HG03469 (cell line): ENCODE results near the gene PKNOX2.

Experiments
- ATAC-seq: cut with Tn5 transposase; IDR thresholded peaks from one replicate; pipeline ENCODE4 v1.9.1; 2021; ENCODE audit warnings: mild to moderate bottlenecking, moderate library complexity, moderate number of reproducible peaks; ENCODE audit not compliant: unreplicated experiment

Gene PKNOX2

GRCh38 chr11:125398475-125398874 lies 233.9 kb downstream of the PKNOX2 start:
- ATAC-seq, result no peak

GRCh38 chr11:125398994-125399640 lies 234.6 kb downstream of the PKNOX2 start:
- no peak for ATAC-seq

GRCh38 chr11:125399945-125400344 lies 235.4 kb downstream of the PKNOX2 start:
- no peak for ATAC-seq

- no peak for ATAC-seq
Observed at GRCh38 chr11:125401235-125401634, 236.7 kb downstream of the PKNOX2 start.

- no peak for ATAC-seq
Observed at GRCh38 chr11:125401746-125402145, 237.2 kb downstream of the PKNOX2 start.

- ATAC-seq, result no peak
Observed at GRCh38 chr11:125402435-125402834, 237.9 kb downstream of the PKNOX2 start.

- no peak for ATAC-seq
Observed at GRCh38 chr11:125404157-125404810, 239.7 kb downstream of the PKNOX2 start.

GRCh38 chr11:125404811-125405790 lies 240.6 kb downstream of the PKNOX2 start:
- ATAC-seq, result peak; percentile 58

- ATAC-seq, result no peak
Observed at GRCh38 chr11:125407046-125407445, 242.5 kb downstream of the PKNOX2 start.

- ATAC-seq, result no peak
Observed at GRCh38 chr11:125408311-125408711, 243.8 kb downstream of the PKNOX2 start.

GRCh38 chr11:125410091-125410490 lies 245.5 kb downstream of the PKNOX2 start:
- no peak for ATAC-seq

- ATAC-seq, result no peak
Observed at GRCh38 chr11:125412177-125412496, 247.6 kb downstream of the PKNOX2 start.

GRCh38 chr11:125412509-125412908 lies 248.0 kb downstream of the PKNOX2 start:
- ATAC-seq, result no peak

GRCh38 chr11:125413226-125413625 lies 248.7 kb downstream of the PKNOX2 start:
- no peak for ATAC-seq

GRCh38 chr11:125414121-125414520 lies 249.6 kb downstream of the PKNOX2 start:
- ATAC-seq, result no peak

GRCh38 chr11:125416981-125417935 lies 252.7 kb downstream of the PKNOX2 start:
- ATAC-seq, result no peak

GRCh38 chr11:125418396-125418795 lies 253.8 kb downstream of the PKNOX2 start:
- no peak for ATAC-seq

- no peak for ATAC-seq
Observed at GRCh38 chr11:125422681-125423080, 258.1 kb downstream of the PKNOX2 start.

GRCh38 chr11:125423247-125423849 lies 258.8 kb downstream of the PKNOX2 start:
- no peak for ATAC-seq

- no peak for ATAC-seq
Observed at GRCh38 chr11:125425601-125426000, 261.1 kb downstream of the PKNOX2 start.
